GM21447 (cell line): ENCODE measurements around the gene CPEB3.

Experiments
- ATAC-seq: cut with Tn5 transposase; IDR thresholded peaks from one replicate; pipeline ENCODE4 v1.9.1; 2021; ENCODE audit not compliant: unreplicated experiment

The CPEB3 gene

DNA sequence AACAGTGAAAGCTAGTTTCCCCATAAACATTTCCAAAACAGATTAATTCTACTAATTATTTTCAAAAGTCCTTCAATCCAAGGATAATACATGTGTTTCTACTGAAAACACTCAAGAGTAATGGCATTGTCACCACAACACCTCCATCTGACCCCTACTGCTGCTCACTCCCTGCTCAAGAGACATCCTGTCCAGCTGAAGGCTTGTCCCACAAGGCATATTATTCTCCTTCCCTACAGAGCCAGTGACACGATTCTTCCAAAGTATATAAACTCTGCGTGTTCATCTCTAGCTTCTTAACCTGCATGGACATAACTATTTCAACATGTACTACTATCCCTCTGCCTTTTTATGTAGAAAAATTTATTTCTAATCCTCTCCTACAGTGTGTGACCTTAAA lies 182.1 kb downstream of the CPEB3 start:
- no peak for ATAC-seq

DNA sequence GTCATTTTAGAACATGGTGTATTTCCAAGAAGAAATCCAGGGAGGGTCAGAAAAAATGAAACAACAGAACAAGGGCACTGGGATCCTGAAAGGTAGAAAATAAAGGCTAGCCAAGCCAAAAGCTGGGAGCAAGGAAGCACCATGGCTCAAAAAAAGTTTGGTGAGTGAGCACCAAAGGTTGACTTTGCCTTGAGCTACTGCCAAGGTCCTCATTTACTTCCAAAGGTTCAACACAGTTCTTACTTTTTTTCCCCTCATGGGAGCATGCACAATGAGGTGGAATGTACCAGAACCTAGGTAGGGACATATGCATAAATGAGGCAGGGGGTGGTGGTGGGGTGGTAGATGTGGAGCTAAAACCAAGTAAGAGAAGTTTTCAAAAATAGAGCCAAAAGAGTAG lies 182.8 kb downstream of the CPEB3 start:
- no peak for ATAC-seq

DNA sequence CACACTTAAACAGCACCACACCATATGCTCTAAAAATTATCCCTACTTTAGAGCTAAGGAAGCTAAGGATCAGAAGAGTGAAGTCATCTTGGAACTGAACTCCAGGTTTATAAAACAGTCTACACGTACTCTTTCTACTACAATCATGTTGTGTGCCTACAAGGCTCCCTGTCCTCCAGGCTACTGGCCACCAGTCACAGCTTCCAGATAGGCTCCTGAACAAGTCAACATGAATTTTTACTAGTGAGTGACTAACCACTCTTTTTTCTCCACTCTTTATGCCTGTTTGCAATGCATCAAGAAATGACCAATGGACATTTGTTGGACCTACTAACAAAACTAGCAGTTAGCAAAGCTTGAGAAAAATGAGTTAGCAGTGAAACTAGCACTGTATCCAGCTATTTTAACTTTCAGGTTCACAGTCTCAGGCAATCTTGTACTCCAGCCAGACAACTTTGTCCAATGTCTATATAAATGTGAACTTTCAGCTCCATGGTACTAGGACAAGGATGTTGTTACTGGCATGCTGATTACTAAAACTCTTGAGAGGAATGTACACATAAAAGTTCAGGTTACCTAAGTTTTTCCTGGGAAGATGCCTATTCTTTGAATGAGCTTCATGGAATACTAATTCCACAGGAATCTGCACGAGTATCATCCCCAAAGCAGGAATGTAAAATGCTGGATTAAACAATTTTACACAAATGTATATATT lies 187.3 kb downstream of the CPEB3 start:
- no peak for ATAC-seq

DNA sequence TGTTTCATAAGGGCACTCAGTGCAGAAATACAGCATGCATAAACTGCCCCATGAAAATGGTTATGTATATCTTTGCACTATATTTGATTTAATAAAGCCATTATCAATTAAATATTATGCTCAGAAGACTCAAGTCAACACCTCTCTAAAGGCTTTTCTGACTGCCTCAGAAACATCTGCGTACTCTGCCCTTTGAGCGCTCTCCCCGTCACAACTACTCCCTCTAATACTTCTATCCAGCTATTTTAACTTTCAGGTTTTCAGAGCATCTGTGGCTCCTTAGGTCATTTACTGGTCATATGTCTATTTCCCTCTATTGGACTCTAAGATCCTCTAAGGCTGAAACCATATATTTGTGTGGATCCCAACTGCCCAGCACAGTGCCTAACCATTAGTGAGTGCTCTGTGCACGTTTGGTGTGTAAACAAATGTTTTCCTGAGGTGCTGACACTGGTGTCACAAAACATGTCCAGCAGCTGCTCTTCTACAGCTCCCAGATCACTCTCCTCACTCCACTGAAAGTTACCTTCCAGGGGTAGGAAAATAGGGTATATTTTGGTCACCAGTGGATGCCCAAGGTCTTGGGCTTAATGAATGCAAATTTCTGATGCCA lies 188.2 kb downstream of the CPEB3 start:
- ATAC-seq = no peak

DNA sequence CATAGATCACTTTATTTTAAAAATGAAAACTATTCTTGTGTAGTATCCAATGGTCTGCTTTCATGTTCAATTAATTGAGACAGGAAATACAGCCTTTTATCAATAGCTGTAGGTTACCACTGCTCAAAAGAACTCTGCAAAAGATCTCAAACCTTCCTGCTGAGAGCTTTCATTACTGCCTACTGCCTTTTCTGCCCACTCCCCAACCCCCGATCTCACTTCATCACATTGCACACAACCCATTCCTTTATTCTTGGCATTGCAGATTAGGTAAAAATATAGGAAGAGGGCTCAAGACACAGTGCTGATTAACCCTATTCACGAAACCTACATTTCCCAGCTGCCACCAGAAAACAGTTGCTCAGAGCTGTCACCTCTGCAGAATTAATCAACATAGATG lies 195.9 kb downstream of the CPEB3 start:
- no peak for ATAC-seq

DNA sequence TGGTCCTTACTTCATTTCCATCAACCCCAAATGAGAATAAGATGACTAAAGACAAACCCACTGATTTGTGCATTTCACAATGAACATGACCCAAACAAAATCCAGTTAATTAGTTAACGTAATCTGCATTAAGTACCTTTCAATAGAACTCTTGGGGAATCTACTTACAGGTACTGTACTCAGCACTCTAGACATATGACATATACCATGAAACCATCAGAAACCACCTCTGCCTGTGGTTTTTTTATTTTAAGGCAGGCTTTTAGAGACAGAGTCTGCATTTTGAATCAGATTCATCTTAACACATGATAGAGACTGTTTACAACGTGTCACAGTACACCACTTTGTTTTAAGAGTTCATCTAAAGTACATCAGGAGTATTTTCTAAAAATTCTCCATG lies 198.9 kb downstream of the CPEB3 start:
- ATAC-seq = no peak

DNA sequence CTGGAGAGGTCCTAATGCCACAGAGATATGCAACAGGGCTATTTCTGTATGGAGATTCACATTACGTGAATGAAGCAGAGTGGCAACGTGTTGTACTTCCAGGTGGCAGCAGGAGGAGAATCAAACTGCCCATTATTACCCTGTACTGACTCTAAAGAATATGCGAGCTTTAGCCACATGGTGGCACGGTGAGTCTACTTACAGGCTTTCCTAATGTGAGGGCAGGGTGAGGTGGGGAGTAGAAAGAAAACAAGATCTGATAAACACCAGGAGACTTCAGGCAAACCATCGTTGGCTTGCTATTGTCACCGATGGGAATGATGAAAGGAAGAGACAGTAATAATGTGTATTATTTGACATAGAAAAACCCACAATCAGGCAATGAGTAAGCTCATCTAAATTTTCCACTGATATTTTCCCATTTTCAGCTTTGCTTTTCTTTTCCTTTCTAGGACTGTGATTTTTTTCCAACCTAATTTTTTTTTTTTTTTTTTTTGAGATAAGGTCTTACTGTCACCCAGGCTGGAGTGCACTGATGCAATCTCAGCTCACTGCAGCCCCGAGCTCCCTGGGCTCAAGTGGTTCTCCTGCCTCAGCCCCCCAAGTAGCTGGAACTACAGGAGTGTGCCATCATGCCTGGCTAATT lies 203.0 kb downstream of the CPEB3 start:
- peak; percentile 94 for ATAC-seq

DNA sequence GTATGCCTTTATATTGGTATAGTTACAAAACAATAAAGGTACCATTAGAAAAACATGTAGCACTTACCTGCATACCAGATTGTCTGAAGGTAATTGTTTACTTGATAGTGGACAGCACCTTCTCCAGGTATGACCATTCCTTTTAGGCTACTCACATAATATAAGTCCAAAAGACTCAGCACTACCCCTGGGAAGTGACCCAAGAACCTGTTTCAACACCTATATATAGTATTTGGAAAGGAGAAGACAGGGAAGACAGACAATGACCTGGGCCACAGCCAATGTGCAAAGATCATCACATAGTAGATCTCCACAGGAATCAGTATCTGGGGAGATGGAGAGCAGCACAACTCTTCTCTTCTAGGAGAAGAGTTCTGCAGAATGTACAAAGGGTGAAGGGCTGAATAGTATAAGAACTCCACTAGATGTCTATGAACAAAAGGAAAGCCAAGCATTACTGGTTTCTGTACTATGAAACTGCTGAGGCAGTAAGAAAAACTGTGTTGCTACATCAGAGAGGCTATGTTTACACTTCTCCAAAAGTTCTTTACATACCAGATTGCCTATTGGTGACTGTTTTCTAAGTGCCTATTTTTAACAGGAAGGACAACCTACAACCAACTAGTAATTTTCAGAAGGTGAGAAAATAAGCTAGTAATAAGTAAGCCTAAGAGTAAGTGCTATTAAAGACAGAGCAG lies 208.1 kb downstream of the CPEB3 start:
- ATAC-seq = no peak

DNA sequence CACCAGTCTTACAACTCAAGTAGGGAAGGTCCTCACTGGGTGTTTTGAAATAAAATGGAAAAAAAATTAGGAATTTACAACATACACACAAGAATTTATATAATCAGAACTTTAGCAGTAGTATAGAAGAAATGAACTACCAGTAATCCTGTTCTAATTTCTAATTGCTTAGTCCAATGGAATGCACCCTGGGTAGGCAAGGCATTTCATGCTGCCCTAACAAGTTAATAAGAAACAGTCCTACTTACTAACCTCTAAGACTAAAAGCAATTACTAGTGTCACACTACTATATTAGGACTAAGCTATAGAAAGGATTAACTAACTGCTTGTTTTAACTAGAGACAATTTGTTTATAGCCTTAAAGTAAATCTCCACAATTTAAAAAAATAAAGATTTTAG lies 209.2 kb downstream of the CPEB3 start:
- ATAC-seq = no peak

DNA sequence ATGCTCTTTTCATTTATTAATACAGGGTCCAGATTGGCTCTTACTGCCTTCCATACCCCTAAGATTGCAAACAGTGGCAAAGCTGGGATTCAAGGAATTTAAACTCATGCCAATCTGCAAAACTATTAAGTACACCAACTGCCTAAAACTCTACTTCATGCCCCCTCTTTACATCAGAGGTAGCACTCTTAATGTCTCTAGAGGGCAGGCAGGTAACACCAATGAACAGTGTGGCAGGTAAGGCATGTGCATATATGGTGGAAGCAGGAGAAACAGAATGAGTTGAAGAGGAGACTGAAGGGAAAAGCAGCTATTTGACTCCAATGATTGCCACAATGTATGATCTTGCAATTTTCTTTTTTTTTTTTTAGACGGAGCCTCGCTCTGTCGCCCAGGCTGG lies 210.6 kb downstream of the CPEB3 start:
- ATAC-seq = no peak

DNA sequence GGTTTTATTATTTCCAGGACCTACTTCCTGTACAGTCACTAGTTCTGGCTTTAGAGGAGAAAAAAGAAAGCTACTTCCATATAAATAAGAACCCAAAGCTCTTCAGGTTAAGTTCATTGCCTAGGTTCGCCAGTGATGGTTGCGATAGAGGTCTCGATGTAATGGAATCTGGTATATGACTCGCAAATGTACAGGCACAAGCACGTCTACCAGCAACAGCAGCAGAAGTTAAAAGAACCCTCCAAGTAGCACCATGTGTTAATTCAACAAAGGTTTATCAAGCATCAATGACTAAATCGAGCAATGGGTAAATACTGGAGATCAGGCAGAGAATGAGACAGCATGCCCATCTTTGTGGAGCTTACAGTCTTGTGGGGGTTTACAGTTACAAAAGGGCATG lies 211.9 kb downstream of the CPEB3 start:
- ATAC-seq = no peak

DNA sequence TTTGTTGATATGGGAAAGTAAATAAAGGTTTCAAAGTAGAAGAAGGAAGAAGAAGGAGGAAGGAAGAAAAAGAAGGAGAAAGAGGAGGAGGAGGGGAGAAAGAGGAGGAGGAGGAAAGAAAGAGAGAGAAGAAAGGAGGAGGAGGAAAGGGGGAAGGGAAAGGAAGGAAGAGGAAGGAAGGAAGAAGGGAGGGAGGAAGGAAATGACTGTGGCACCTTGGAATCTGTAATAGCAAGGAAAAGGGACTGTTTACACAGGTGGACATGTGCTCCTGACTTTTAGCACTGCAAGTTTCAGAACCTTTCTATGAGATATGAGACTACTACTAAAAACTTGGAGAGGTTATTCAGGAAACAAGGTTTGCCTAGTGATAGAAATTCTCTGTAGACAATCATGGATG lies 214.2 kb downstream of the CPEB3 start:
- ATAC-seq = no peak

DNA sequence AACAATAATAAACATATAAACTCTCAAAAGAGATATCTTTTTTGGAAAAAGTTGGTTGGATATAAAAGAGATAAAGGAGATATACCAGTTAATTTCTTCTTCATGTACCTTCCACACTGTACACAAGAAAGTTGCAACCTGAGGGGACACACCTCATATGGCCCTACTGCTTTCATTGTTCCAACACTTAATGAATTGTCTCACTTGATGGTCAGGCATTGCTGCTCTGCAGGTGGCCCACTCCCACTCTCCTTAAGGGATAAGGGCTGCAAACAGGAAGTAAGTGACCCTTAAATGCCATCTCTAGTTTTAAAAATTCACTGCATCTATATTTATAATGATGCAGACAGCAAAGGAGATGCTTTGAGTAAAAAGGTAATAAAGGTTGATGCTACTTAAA lies 215.0 kb downstream of the CPEB3 start:
- ATAC-seq = no peak

DNA sequence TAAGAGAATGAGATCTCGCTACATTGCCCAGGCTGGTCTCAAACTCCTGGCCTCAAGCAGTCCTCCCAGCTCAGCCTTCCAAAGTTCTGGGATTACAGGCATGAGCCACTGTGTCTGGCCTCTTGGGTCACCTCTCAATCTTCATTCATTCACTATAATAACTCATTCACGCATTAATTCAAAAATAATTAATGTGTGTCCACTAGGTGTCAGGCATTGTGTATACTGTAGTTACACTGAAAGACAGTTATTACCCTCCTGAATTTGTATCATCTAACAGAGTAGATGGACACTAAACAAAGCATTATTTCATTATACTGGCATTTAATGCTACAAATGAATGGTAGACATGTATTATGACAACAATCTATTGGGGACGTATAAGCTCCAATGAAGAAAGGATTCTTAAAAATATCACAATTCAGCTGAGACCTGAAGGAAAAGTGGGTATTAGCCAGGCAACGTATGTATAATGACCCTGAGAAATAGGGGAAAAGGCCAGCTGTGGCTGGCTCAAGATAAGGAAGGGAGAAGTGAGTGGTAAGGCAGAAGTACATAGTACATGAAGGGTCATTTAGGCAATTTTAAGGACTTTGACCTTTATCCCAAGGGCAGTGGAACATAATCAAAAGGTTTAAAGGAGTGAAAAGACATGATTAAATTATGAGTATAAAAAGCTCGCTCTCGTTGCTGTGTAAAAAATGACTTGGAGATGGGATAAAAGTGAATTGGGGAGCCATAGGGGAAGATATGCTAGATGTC lies 216.6 kb downstream of the CPEB3 start:
- ATAC-seq = no peak

DNA sequence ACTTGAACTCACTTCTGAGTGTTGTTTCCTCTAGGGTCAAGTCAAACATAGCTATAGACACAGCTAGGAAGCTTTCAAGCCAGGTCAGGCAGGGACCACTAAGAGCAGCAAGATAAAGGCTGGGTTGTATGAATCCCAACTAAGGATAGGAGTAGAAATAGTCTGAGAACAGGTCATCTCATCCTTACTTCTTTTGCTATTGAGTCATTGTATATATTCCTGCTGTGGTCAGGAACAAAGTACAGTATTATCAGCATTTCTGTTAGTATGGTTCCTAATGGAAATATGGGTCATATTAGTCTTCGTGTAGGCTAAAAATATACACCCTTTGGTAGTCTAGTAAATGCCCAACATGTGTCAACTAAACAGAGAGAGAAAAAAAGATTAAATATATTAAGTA lies 222.0 kb downstream of the CPEB3 start:
- no peak for ATAC-seq

DNA sequence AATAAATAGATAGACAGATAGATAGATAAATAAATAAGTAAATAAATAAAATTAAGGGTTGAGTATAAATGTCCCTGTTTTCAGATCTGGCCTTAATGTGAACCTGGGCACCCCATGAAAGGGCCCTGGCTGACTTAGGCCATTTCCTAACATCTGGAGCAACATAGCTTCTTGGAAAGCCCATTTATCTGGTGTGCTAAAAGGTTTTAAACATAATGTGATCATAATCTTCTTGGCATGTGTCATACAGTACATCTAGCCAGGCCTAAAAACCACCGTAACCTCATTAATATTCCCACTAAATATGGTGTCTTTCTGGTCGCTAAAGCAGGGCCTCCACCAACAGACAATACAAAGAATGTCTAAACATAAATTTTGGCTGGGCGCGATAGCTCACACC lies 224.5 kb downstream of the CPEB3 start:
- no peak for ATAC-seq

DNA sequence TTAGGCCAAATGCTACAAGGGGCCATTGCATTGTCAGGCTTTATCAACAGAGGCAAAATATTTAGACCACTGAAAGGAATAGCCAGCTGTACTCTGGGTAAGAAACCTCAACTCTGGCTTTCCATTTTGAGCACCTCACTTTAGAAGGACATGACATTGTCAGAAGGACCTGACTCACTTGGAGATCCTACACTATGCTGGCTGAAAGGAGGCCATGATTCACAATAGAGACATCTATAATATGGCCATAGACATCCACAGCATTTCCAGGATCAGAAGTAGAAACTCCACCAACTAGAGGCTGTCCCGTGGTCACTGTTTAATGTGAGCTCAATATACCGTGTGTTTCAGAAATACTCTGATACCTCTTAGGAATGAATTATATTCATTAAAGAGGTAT lies 226.4 kb downstream of the CPEB3 start:
- ATAC-seq = no peak

DNA sequence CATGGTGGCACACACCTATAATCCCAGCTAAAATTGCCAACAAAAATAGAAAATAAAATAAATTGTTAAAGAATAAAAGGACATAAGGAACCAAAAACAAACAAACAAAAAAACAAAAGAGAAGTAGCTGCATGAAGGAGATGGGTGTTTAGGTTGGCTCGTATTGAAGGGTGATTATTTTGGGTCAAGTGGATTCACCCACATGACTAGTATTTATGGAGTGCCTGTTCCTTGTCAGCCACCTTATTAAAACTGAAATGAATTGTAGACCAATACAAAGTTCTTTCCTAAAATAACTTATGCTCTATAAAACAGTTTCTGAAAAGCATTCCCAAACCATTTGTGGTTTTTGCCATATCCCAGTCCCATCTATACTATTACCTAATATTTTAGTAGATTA lies 228.6 kb downstream of the CPEB3 start:
- ATAC-seq = no peak

DNA sequence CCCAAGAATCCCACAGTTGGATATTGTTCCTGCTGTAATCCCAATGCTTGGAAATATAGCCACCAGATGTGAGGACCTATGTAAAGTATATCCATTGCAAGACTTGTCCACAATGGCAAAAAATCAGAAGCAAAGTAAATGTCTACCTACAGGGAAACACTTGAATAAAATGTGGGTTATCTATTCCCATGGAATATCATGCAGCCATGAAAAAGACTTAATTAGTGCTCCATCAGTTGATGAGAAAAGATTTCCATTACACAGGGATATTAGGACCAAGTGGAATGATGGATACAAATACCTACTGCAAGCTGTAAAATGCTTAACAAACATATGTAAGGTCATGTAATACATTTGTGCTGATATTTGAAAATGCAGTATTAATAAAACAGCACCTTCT lies 236.1 kb downstream of the CPEB3 start:
- ATAC-seq = no peak

DNA sequence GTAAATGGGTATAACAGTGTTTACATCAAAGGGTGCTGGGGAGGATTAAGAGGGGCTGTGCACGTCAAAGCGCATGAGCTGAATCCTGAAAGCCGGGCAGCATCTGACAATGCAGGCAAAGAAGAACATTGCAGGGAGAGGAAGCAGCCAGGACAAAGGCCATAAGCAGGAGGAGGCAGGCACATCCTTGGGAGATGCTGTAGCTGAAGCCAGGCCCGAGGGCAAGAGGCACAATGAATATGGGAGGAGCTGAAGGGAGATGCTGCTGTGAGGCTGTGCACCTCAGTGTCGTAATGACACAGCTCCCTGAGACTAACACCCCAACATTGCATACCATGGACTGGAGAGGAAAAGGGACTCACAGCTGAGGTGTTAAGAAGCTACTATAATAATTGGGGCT lies 238.1 kb downstream of the CPEB3 start:
- no peak for ATAC-seq

DNA sequence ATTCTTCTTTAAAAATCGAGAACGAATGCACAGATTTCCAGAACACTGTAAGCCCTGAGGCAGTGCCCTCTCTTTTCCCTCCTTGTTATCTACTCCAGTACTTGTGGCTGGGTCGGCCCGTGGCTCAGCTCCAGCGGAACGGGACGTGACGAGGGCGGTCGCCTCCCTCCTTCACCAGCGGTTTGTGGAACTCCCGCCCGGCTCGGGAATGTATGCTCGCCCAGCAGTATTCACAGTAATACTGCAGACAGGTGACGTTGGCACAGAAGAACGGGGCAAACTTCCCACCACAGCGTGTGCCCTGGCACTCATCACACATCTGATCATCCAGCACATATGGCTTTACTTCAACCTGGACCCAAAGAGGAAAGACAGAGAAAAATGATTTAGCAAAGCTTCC lies 238.8 kb downstream of the CPEB3 start:
- no peak for ATAC-seq
